Ovary (tissue), 9 donors: ENCODE data around the gene PIGK. TPM values are rescaled to one million over a fixed set of nuclear protein-coding genes. Genes with fewer than 3 reads are reported as not detected.

ENCODE experiments used
- DNase-seq, 5 donors: peaks; one replicate each; pipeline ENCODE4 v3.0.0-alpha.2; 2019 to 2020
- H3K27ac ChIP-seq, 2 donors: fragments of 200-600 bp; one replicate each; pipeline versions ENCODE4 v1.5.1 to v1.8.0; 2019 to 2022
- H3K27me3 ChIP-seq: fragments of 200-600 bp; one replicate; pipeline ENCODE4 v1.8.0; 2022
- H3K36me3 ChIP-seq: fragments of 200-600 bp; sonication (generic); one replicate; pipeline ENCODE4 v1.5.1; 2019
- H3K4me1 ChIP-seq: one replicate; pipeline ENCODE4 v1.8.1; 2013; ENCODE audit warnings: mild to moderate bottlenecking, moderate library complexity; ENCODE audit not compliant: insufficient read depth
- H3K4me3 ChIP-seq: fragments of 200-600 bp; sonication (generic); one replicate; pipeline ENCODE4 v1.5.1; 2017
- H3K9me3 ChIP-seq, 2 donors: fragments of 200-600 bp in 1 of 2; sonication (generic) in 1 of 2; one replicate each; pipeline versions ENCODE4 v1.5.1 to v1.8.1; 2013 to 2019; ENCODE audit warnings: mild to moderate bottlenecking in 1 of 2, moderate library complexity in 1 of 2
- EP300 ChIP-seq: sonication (generic); formaldehyde crosslinking; IDR thresholded peaks from one replicate; pipeline ENCODE4 v1.6.1; 2017; ENCODE audit warnings: antibody characterized with exemption
- POLR2A ChIP-seq: fragments of 450-650 bp; IDR thresholded peaks from one replicate; pipeline ENCODE4 v1.6.1; 2017; ENCODE audit warnings: antibody characterized with exemption, mild to moderate bottlenecking, moderate library complexity
- WGBS, 3 donors: extraction: QIAGEN DNeasy Blood & Tissue Kit in 1 of 3; methylation state at CpG; one replicate each; pipeline versions ENCODE4 v1.1.5 to v1.1.7; 2013 to 2017; 5-methylcytosine and 5-hydroxymethylcytosine counted together
- intact Hi-C, 4 donors: fragments of 100-400 bp; cut with DNase I; formaldehyde crosslinking; loops; one replicate each; pipeline versions ENCODE4 v1.11.0 to v1.15.1; 2022 to 2023
- polyA plus RNA-seq, 2 donors: library from polyadenylated mRNA; stranded (reverse); fragments of 200-250 nt in 1 of 2; fragments of 350-450 nt in 1 of 2; fragmentation: Illumina TruSeq in 1 of 2; extraction: RNeasy Lipid Tissue Mini Kit (QIAGEN cat#74804) in 1 of 2; gene quantifications; one replicate each; pipeline ENCODE4 v1.2.3, GENCODE V29; 2013 to 2014
- total RNA-seq, 7 donors: library from RNA; depleted of rRNA in 2 of 7; stranded (reverse); fragments of >200 nt in 2 of 7; fragmentation: NEBNext Ultra II Directional in 3 of 7; extraction: Animal tissue kit (Norgen Biotek cat#: 25700) in 3 of 7; gene quantifications; one replicate each; pipeline versions ENCODE4 v1.1.0 to v1.2.4, GENCODE V29; 2016 to 2023
- TF ChIP-seq, protein P1 (sequence below), 3 donors: fragments of 450-650 bp in 2 of 3; fragments of 200-600 bp in 1 of 3; IDR thresholded peaks; one replicate each; pipeline versions ENCODE4 v1.5.1 to v1.8.0; 2016 to 2022; ENCODE audit warnings: antibody characterized with exemption in 3 of 3, mild to moderate bottlenecking in 1 of 3
- donor health status: DM: no; HTN: no; CAD: no; lungs with moderate emphysema.
- donor health status: DM: no; HTN: no; CAD: no.
- donor health status: Bipolar disorder and iron deficiency.
- donor health status: DM: yes; HTN: yes; CAD: no.
- donor health status: DM: no; HTN: no; CAD: no.
- donor health status: DM: yes; HTN: yes; CAD: no.

PIGK gene
- total and polyA plus RNA-seq, 9 donors = 11.1 to 34.7 (median 19.9) TPM

DNA sequence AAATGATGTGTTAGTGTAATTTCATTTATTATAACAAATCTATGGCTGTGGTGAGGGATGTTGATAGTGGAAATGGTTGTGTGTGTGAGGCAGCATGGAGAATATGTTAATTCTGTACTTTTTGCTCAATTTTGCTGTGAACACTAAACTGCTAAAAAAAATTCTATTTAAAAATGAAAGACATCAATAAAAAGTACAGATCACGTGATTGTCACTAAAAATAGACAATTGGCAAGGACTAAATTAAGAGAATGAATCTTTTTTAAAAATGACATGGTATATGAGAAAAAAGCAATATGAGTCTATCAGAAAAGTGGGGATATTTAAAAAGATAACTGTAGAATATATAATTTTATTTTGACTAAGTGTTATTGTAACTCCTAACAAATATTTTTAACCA, 15.7 kb upstream of the PIGK start:
- 50 to 70% (median 53%) methylated on average over 1 of the region's 1 CpG for WGBS, 3 donors
- no peaks in the 10 kb centered on the region for H3K36me3 ChIP-seq
- H3K4me3 ChIP-seq = no peak overlapping the region
- H3K27ac ChIP-seq = no peak overlapping the region
- no peaks in the 10 kb centered on the region for H3K4me1 ChIP-seq
- intact Hi-C loops = no loop called here
- DNase-seq = no peak
- TF ChIP-seq POLR2A (no peak), EP300 (no peak)
- TF ChIP-seq, protein P1, sequence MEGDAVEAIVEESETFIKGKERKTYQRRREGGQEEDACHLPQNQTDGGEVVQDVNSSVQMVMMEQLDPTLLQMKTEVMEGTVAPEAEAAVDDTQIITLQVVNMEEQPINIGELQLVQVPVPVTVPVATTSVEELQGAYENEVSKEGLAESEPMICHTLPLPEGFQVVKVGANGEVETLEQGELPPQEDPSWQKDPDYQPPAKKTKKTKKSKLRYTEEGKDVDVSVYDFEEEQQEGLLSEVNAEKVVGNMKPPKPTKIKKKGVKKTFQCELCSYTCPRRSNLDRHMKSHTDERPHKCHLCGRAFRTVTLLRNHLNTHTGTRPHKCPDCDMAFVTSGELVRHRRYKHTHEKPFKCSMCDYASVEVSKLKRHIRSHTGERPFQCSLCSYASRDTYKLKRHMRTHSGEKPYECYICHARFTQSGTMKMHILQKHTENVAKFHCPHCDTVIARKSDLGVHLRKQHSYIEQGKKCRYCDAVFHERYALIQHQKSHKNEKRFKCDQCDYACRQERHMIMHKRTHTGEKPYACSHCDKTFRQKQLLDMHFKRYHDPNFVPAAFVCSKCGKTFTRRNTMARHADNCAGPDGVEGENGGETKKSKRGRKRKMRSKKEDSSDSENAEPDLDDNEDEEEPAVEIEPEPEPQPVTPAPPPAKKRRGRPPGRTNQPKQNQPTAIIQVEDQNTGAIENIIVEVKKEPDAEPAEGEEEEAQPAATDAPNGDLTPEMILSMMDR (IDR thresholded peaks at IDR 0.05) = no peak
- no peaks in the 10 kb centered on the region for H3K9me3 ChIP-seq
- no peaks in the 10 kb centered on the region for H3K27me3 ChIP-seq

DNA sequence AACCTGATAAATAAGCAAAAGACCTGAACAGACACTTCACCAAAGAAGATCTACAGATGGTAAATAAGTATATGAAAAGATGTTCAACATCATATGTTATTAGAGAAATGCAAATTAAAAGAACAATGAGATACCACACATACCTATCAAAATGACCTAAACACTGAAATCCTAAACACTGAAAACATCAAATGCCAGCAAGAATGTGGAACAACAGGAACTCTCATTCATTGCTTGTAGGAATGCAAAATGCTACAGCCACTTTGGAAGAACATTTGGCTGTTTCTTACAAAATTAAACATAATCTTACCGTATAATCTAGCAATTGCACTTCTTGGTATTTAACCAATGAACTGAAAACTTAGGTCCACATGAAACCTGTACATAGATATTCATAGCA, 14.9 kb upstream of the PIGK start:
- no peaks in the 10 kb centered on the region for H3K4me1 ChIP-seq
- H3K27ac ChIP-seq = no peak overlapping the region
- TF ChIP-seq, protein P1 (IDR thresholded peaks at IDR 0.05) = no peak
- no peak for TF ChIP-seq EP300
- no peak overlapping the region for H3K4me3 ChIP-seq
- intact Hi-C loops = no loop called here
- H3K9me3 ChIP-seq = no peaks in the 10 kb centered on the region
- H3K36me3 ChIP-seq = no peaks in the 10 kb centered on the region
- no peak for DNase-seq
- 77 to 89% (median 78%) methylated on average over 1 of the region's 1 CpG for WGBS, 3 donors
- no peaks in the 10 kb centered on the region for H3K27me3 ChIP-seq

DNA sequence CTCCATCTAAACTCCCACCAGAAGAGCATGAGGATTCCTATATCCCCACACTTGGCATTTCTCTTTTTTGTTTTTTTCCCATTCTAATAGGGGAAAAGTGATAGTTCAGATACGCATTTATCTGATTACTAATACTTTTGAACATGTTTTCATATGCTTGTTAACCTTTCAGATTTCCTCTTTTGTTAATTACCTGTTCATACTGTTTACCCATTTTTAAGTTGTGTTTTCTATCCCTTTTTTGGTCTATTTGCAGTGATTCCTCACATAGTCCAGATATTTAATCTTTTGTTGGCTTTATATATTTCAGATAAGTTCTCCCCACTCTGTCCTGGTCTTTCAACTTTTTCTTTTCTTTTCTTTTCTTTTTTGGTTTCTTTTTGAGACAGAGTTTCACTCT, 13.6 kb upstream of the PIGK start:
- TF ChIP-seq POLR2A (no peak), EP300 (no peak)
- TF ChIP-seq, protein P1 (IDR thresholded peaks at IDR 0.05) = no peak
- Histone ChIP-seq H3K27me3 (no peaks in the 10 kb centered on the region), H3K36me3 (no peaks in the 10 kb centered on the region), H3K27ac (no peak overlapping the region), H3K4me1 (no peaks in the 10 kb centered on the region), H3K4me3 (no peak overlapping the region), H3K9me3 (no peaks in the 10 kb centered on the region)
- no peak for DNase-seq
- 95 to 97% (median 96%) methylated on average over 1 of the region's 1 CpG for WGBS, 3 donors
- intact Hi-C loops = no loop called here

DNA sequence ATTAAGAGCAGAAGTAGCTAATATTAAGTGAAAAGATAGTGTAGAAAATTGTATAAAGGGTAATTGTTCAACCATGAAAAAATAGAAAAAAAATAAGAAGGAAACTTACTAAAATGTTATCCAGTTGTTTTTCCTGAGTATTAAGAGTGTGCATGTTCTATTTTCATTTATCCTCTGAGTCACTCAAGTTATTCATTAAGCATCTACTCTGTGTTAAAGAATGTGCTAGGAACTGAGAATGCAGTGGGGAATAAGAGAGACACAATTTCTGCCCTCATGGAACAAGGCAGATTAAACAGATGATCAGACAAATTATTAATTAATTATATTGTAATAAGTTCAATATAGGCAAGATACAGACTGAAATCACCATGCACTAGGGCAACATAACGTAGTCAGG, 10.8 kb upstream of the PIGK start:
- no peak for DNase-seq
- Histone ChIP-seq H3K27ac (no peak overlapping the region), H3K9me3 (no peaks in the 10 kb centered on the region), H3K36me3 (no peaks in the 10 kb centered on the region), H3K4me3 (no peak overlapping the region), H3K4me1 (no peaks in the 10 kb centered on the region), H3K27me3 (no peaks in the 10 kb centered on the region)
- TF ChIP-seq, protein P1 (IDR thresholded peaks at IDR 0.05) = no peak
- TF ChIP-seq POLR2A (no peak), EP300 (no peak)
- intact Hi-C loops = no loop called here
- WGBS, 3 donors = 78 to 89% (median 88%) methylated on average over 1 of the region's 1 CpG

DNA sequence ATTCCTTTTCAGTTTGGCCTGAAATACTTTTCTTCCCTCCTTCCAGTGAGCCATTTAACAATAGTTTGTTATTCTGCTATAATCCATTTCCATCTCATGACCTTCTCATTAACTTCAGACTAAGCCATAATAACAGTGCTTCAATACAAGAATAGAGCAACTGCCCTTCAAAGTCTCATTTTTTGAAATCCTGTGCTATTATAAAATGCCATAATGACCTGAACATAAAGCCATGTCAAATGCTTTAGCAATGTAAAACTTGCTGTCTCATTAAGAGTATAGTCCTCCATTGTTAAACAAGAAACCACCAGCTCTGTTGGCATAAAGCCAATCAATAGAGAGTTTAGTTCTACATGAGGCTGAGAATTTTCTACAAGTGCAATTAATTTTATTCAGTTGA, 9.6 kb upstream of the PIGK start:
- H3K4me3 ChIP-seq = no peak overlapping the region
- no peaks in the 10 kb centered on the region for H3K36me3 ChIP-seq
- H3K4me1 ChIP-seq = no peaks in the 10 kb centered on the region
- intact Hi-C loops = no loop called here
- H3K9me3 ChIP-seq = no peaks in the 10 kb centered on the region
- TF ChIP-seq POLR2A = no peak
- no peak for TF ChIP-seq EP300
- TF ChIP-seq, protein P1 (IDR thresholded peaks at IDR 0.05) = no peak
- no peak overlapping the region for H3K27ac ChIP-seq
- no peak for DNase-seq
- H3K27me3 ChIP-seq = no peaks in the 10 kb centered on the region
